ENCODE results near the gene RAMP3. TPM values are rescaled to one million over a fixed set of nuclear protein-coding genes. Genes with fewer than 3 reads are reported as not detected.
"Not testable (repeated sequence)": the region's sequence is repeated elsewhere in the genome, so short reads cannot be mapped to it uniquely, and the experiment has no call there.

RAMP3 gene
- total RNA-seq, 4 donors from 2014 or later, result 14.4 to 62.9 (median 33.6) TPM

- Histone ChIP-seq H3K27me3 (peaks cover 26% of the 10 kb centered on the region), H3K4me1 (no peaks in the 10 kb centered on the region), H3K27ac (no peak overlapping the region), H3K9me3 (no peaks in the 10 kb centered on the region), H3K4me3 (no peak overlapping the region), H3K36me3 (no peaks in the 10 kb centered on the region)
- 65% methylated on average over 5 of the region's 5 CpGs for WGBS
- peak; percentile 15 to 35 for DNase-seq (ENCODE audit: low spot score in 2 of 2)
- TF ChIP-seq, protein P1, sequence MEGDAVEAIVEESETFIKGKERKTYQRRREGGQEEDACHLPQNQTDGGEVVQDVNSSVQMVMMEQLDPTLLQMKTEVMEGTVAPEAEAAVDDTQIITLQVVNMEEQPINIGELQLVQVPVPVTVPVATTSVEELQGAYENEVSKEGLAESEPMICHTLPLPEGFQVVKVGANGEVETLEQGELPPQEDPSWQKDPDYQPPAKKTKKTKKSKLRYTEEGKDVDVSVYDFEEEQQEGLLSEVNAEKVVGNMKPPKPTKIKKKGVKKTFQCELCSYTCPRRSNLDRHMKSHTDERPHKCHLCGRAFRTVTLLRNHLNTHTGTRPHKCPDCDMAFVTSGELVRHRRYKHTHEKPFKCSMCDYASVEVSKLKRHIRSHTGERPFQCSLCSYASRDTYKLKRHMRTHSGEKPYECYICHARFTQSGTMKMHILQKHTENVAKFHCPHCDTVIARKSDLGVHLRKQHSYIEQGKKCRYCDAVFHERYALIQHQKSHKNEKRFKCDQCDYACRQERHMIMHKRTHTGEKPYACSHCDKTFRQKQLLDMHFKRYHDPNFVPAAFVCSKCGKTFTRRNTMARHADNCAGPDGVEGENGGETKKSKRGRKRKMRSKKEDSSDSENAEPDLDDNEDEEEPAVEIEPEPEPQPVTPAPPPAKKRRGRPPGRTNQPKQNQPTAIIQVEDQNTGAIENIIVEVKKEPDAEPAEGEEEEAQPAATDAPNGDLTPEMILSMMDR (IDR thresholded peaks at IDR 0.05), result no peak
- TF ChIP-seq POLR2AphosphoS5 (IDR thresholded peaks at IDR 0.05), result no peak
- TF ChIP-seq EP300 (IDR thresholded peaks at IDR 0.05), result no peak
- no peak for TF ChIP-seq POLR2A (IDR thresholded peaks at IDR 0.05)
These were observed 8.0 kb upstream of the RAMP3 start for GRCh38 chr7:45149606-45150005.

DNA sequence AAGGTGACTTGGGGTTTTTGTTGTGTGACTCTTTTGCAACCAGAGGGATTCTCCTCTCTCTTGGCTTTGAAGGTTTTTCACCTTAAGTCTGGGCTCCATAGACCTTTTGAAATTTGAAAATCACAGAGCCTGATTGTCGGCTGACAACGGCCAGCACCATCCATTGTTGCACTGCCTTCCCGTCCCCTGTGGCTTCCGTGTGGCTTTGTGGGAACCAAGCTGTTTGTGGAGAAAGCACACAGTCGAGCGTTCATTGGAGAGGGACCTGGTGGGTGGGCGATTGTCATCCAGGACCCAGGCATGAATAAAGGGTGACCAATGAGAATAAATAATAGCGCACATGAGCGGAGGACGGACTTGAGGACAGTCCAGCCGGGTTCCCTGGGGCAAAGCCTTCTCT, 7.4 kb upstream of the RAMP3 start:
- no peak for TF ChIP-seq POLR2A (IDR thresholded peaks at IDR 0.05)
- TF ChIP-seq, protein P1 (IDR thresholded peaks at IDR 0.05), result no peak
- no peak for TF ChIP-seq POLR2AphosphoS5 (IDR thresholded peaks at IDR 0.05)
- TF ChIP-seq EP300 (IDR thresholded peaks at IDR 0.05), result no peak
- Histone ChIP-seq H3K9me3 (no peaks in the 10 kb centered on the region), H3K36me3 (no peaks in the 10 kb centered on the region), H3K27ac (no peak overlapping the region), H3K4me1 (no peaks in the 10 kb centered on the region), H3K27me3 (peaks cover 26% of the 10 kb centered on the region), H3K4me3 (no peak overlapping the region)
- 86% methylated on average over 11 of the region's 11 CpGs for WGBS
- DNase-seq (ENCODE audit: low spot score in 2 of 2), result peak; percentile 19 to 38

DNA sequence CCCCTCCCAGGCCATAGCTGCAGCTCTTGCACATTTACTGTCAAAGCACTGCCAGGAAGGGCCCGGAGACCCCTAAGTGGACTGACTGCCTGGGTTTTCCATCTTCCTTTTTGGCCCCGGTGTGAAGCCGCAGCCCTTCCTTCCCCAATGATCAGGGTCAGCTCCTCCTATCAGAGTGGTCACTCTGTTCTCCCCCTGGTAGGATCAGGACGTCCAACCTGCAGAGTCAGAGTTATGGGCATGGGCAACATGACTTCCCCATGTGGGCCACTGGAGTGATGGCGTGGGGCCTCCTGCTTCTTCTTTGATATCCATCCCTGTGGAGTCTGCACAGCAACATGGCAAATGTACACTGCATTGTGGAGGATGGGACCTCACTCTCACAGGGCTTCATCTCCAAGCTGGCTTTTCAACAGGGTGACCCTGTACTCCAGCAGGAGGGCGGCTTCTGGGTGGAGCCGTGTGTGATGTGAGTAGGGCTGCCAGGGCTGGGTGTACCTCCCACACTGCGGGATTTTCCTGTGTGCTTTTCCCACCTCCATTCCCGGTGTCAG, 6.4 kb upstream of the RAMP3 start:
- DNase-seq (ENCODE audit: low spot score in 2 of 2), result peak; percentile 43 to 54
- Histone ChIP-seq H3K36me3 (no peaks in the 10 kb centered on the region), H3K27ac (no peak overlapping the region), H3K4me1 (no peaks in the 10 kb centered on the region), H3K4me3 (no peak overlapping the region), H3K27me3 (peaks cover 26% of the 10 kb centered on the region), H3K9me3 (no peaks in the 10 kb centered on the region)
- 58% methylated on average over 7 of the region's 9 CpGs for WGBS
- TF ChIP-seq, protein P1 (IDR thresholded peaks at IDR 0.05), result no peak
- TF ChIP-seq POLR2AphosphoS5 (IDR thresholded peaks at IDR 0.05) (no peak), EP300 (IDR thresholded peaks at IDR 0.05) (no peak), POLR2A (IDR thresholded peaks at IDR 0.05) (no peak)

DNA sequence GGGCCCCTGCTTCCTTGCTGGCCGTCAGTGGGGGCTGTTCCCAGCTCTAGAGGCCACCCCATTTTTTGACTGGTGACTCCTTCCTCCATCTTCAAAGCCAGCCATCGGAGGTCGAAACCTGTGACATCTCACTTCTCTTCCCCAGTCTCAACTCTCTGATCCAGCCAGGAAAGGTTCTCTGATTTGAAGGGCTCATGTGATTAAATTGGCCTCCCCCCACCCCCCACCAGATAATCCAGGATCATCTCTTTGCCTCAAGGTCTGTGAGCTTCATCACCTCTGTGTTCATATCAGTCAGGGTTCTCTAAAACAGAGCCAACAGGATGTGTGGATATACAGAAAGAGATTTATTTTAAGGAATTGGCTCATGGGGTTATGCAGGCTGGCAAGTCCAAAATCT, 5.6 kb upstream of the RAMP3 start:
- no peaks in the 10 kb centered on the region for H3K36me3 ChIP-seq
- WGBS, result 74% methylated on average over 3 of the region's 3 CpGs
- TF ChIP-seq POLR2A (IDR thresholded peaks at IDR 0.05) (no peak), EP300 (IDR thresholded peaks at IDR 0.05) (no peak), POLR2AphosphoS5 (IDR thresholded peaks at IDR 0.05) (no peak)
- TF ChIP-seq, protein P1 (IDR thresholded peaks at IDR 0.05), result no peak
- no peaks in the 10 kb centered on the region for H3K4me1 ChIP-seq
- peaks cover 18% of the 10 kb centered on the region for H3K27me3 ChIP-seq
- no peak overlapping the region for H3K27ac ChIP-seq
- no peaks in the 10 kb centered on the region for H3K9me3 ChIP-seq
- DNase-seq (ENCODE audit: low spot score in 2 of 2), result peak in 1 of 2 donors; percentile 37
- H3K4me3 ChIP-seq, result no peak overlapping the region

DNA sequence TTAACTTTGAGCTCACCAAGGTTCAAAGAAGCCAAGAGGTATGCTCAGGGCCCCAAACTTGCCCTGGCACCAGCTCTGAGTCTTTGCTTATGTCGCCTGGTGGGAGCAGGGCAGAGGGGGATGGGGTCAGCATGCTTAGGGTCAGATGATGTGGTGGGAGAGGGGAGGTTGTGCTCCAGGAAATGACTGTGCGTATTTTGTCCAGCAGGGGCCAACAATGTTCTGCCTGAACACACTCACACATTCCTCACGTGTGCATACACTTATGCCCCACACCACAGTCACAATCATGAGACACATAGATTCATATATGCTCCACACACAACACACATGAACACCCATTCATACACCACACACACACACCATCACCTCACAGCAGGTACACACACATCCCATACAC, 4.4 kb upstream of the RAMP3 start:
- DNase-seq (ENCODE audit: low spot score in 2 of 2), result peak in 1 of 2 donors; percentile 32
- TF ChIP-seq POLR2AphosphoS5 (IDR thresholded peaks at IDR 0.05) (no peak), POLR2A (IDR thresholded peaks at IDR 0.05) (no peak), EP300 (IDR thresholded peaks at IDR 0.05) (no peak)
- TF ChIP-seq, protein P1 (IDR thresholded peaks at IDR 0.05), result no peak
- no peaks in the 10 kb centered on the region for H3K36me3 ChIP-seq
- no peak overlapping the region for H3K27ac ChIP-seq
- no peak overlapping the region for H3K4me3 ChIP-seq
- peaks cover 8% of the 10 kb centered on the region for H3K4me1 ChIP-seq
- 48% methylated on average over 3 of the region's 3 CpGs for WGBS
- no peaks in the 10 kb centered on the region for H3K9me3 ChIP-seq
- peaks cover 24% of the 10 kb centered on the region for H3K27me3 ChIP-seq

GRCh38 chr7:45153861-45154260, 3.7 kb upstream of the RAMP3 start:
- H3K27me3 ChIP-seq, result peaks cover 25% of the 10 kb centered on the region
- not testable (repeated sequence) for H3K9me3 ChIP-seq; H3K4me1 ChIP-seq; H3K36me3 ChIP-seq; DNase-seq (ENCODE audit: low spot score in 2 of 2); H3K27ac ChIP-seq; H3K4me3 ChIP-seq
- 86% methylated on average over 8 of the region's 8 CpGs for WGBS

Data from suprapubic skin (tissue), 4 donors.